Lower lobe of right lung (tissue), 2 donors: ENCODE data around the gene MCU. TPM values are rescaled to one million over a fixed set of nuclear protein-coding genes. Genes with fewer than 3 reads are reported as not detected.
A peak's percentile ranks its signal among the peaks of the same experiment; 100 is the strongest.
"Not testable (repeated sequence)": the region's sequence is repeated elsewhere in the genome, so short reads cannot be mapped to it uniquely, and the experiment has no call there.

Experiments used
- ATAC-seq, 2 donors: fragments of 200-7000 bp; cut with Tn5 transposase; one replicate each; pipeline ENCODE4 v1.9.1; 2020 to 2022; ENCODE audit warnings: mild to moderate bottlenecking in 2 of 2, moderate library complexity in 2 of 2
- DNase-seq: peaks from one replicate; pipeline ENCODE4 v3.0.0-alpha.2; 2020
- H3K27ac ChIP-seq: fragments of 200-600 bp; one replicate; pipeline ENCODE4 v1.8.0; 2022
- H3K27me3 ChIP-seq: fragments of 200-600 bp; one replicate; pipeline ENCODE4 v1.8.0; 2022; ENCODE audit warnings: low read depth
- H3K36me3 ChIP-seq: fragments of 200-600 bp; one replicate; pipeline ENCODE4 v1.8.0; 2022; ENCODE audit warnings: mild to moderate bottlenecking
- H3K4me1 ChIP-seq: fragments of 200-600 bp; one replicate; pipeline ENCODE4 v1.8.0; 2022
- H3K4me3 ChIP-seq: fragments of 200-600 bp; one replicate; pipeline ENCODE4 v1.8.0; 2022; ENCODE audit warnings: mild to moderate bottlenecking
- H3K9me3 ChIP-seq: fragments of 200-600 bp; one replicate; pipeline ENCODE4 v1.8.0; 2022
- intact Hi-C: fragments of 100-400 bp; cut with DNase I; formaldehyde crosslinking; loops from one replicate; pipeline ENCODE4 v1.11.0; 2022
- total RNA-seq: library from RNA; stranded (reverse); fragmentation: NEBNext Ultra II Directional; extraction: Animal tissue kit (Norgen Biotek cat#: 25700); gene quantifications from one replicate; pipeline ENCODE4 v1.2.1, GENCODE V29; 2021
- TF ChIP-seq, protein P1 (sequence below): fragments of 200-600 bp; IDR thresholded peaks from one replicate; pipeline ENCODE4 v1.8.0; 2022; ENCODE audit warnings: antibody characterized with exemption, mild to moderate bottlenecking
- donor health status: DM: no; HTN: yes; CAD: no; lungs with severe emphysema.

Gene MCU
- total RNA-seq, 1 donor from 2014 or later: 24.2 TPM

DNA sequence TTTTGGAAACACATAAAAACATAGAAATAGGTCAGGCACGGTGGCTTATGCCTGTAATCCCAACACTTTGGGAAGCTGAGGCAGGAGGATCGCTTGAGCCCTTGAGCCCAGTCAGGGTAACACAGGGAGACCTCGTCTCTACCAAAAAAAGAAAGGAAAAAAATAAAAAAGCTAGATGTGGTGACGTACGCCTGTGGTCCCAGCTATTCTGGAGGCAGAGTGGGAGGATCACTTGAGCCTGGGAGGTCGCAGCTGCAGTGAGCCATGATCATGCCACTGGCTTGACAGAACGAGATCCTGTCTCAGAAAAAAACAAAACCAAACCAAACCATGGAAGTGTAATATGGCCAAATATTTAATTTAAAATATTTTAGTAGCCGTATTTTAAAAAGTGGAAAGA lies 55.6 kb downstream of the MCU start:
- H3K27ac ChIP-seq: no peak overlapping the region
- H3K4me3 ChIP-seq: no peak overlapping the region
- H3K36me3 ChIP-seq: no peaks in the 10 kb centered on the region
- H3K9me3 ChIP-seq: no peaks in the 10 kb centered on the region
- TF ChIP-seq, protein P1, sequence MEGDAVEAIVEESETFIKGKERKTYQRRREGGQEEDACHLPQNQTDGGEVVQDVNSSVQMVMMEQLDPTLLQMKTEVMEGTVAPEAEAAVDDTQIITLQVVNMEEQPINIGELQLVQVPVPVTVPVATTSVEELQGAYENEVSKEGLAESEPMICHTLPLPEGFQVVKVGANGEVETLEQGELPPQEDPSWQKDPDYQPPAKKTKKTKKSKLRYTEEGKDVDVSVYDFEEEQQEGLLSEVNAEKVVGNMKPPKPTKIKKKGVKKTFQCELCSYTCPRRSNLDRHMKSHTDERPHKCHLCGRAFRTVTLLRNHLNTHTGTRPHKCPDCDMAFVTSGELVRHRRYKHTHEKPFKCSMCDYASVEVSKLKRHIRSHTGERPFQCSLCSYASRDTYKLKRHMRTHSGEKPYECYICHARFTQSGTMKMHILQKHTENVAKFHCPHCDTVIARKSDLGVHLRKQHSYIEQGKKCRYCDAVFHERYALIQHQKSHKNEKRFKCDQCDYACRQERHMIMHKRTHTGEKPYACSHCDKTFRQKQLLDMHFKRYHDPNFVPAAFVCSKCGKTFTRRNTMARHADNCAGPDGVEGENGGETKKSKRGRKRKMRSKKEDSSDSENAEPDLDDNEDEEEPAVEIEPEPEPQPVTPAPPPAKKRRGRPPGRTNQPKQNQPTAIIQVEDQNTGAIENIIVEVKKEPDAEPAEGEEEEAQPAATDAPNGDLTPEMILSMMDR: no peak
- no peaks in the 10 kb centered on the region for H3K27me3 ChIP-seq
- DNase-seq (no peak), ATAC-seq (no peak)
- peaks cover 10% of the 10 kb centered on the region for H3K4me1 ChIP-seq
- intact Hi-C loops: no loop called here

DNA sequence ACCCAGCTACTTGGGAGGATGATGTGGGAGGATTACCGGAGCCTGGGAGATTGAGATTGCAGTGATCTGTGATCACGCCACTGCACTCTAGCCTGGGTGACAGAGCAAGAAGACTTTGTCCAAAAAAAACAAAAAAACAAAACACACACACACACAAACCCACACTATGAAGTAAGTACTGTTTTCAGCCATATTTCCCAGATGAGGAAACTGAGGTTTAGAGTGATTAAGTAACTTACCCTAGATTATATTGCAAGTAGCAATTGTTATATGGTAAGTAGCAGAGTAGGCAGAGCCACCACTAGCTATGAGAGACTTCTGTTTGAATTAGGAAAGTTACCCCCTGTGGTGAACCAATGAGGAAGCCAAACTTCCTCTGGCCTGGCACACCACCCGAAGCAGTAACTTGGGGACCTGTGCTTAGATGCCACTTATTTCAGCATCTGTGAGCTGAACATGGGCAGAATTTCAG lies 61.9 kb downstream of the MCU start:
- no peaks in the 10 kb centered on the region for H3K36me3 ChIP-seq

DNA sequence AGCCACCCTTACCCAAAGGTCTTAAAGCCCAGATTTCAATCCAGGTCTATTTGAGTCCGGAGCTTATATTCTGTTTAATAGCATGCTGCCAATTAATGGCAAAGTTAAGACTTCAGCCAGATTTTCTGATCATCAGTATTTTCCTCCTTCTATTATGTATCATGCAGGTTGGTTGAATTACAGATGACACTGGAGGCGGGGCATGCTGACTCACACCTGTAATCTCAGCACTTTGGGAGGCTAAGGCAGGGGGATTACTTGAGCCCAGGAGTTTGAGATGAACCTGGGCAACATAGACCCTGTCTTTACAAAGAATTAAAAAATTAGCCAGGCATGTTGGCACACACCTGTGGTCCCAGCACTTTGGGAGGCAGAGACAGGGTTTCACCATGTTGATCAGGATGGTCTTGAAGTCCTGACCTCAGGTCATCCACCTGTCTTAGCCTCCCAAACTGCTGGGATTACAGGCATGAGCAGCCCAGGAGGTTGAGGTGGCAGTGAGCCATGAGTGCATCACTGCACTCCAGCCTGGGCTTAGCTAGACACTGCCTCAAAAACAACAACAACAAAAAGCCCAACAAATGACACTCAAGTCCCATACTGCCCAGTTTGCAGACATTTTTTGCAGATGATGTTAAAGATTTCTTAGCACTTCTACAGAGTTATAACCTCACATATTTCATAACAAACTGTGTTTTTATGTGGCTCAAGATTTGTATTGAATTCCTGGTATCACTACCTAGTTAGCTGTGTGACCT lies 62.5 kb downstream of the MCU start:
- TF ChIP-seq, protein P1: no peak
- H3K36me3 ChIP-seq: no peaks in the 10 kb centered on the region
- peak in 1 of 2 donors; percentile 16 for ATAC-seq

More for the DNA sequence above, 61.9 kb downstream of the MCU start:
- TF ChIP-seq, protein P1: no peak
- Histone ChIP-seq H3K27me3 (no peaks in the 10 kb centered on the region), H3K27ac (no peak overlapping the region), H3K9me3 (no peaks in the 10 kb centered on the region), H3K4me1 (no peaks in the 10 kb centered on the region), H3K4me3 (no peak overlapping the region)
- intact Hi-C loops: no loop called here
- ATAC-seq (peak; percentile 59 to 80), DNase-seq (no peak)

DNA sequence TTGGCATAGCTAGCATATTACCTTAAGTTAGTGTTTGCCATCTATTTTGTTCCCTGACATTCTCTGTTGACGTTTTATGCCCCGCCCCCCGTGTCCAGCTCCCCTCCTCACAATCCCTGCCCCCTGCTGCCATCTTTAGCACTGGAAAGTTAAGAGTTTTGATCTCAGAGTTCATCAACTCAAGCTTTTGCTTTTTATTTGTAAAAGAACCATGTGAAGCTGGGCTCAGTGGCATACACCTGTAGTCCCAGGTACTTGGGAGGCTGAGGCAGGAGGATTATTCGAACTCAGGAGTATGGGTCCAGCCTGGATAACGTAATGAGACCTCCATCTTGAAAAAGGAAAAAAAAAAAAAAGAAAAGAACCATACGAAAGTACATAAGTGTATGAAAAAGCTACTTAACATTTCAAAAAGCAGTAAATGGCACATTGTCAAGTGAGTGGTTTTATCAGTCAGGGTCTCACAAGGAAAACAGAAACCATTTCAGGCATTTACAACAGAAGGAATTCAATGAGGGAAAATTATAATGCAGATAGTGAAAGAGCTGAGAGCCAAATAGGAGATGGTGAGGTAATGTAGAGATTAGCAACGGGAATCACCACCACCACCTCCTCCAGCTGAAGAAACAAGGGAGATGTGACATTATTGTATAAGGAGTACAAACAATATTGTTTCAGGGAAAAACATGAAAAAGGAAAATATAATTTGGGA lies 64.9 kb downstream of the MCU start:
- intact Hi-C loops: no loop called here
- H3K4me3 ChIP-seq: no peak overlapping the region
- no peaks in the 10 kb centered on the region for H3K27me3 ChIP-seq
- ATAC-seq (no peak), DNase-seq (no peak)
- no peaks in the 10 kb centered on the region for H3K4me1 ChIP-seq
- TF ChIP-seq, protein P1: no peak
- H3K9me3 ChIP-seq: no peaks in the 10 kb centered on the region
- no peaks in the 10 kb centered on the region for H3K36me3 ChIP-seq
- no peak overlapping the region for H3K27ac ChIP-seq

More for the DNA sequence above, 62.5 kb downstream of the MCU start:
- Histone ChIP-seq H3K27me3 (no peaks in the 10 kb centered on the region), H3K4me3 (no peak overlapping the region), H3K4me1 (no peaks in the 10 kb centered on the region), H3K27ac (no peak overlapping the region), H3K9me3 (no peaks in the 10 kb centered on the region)
- intact Hi-C loops: no loop called here
- no peak for DNase-seq

DNA sequence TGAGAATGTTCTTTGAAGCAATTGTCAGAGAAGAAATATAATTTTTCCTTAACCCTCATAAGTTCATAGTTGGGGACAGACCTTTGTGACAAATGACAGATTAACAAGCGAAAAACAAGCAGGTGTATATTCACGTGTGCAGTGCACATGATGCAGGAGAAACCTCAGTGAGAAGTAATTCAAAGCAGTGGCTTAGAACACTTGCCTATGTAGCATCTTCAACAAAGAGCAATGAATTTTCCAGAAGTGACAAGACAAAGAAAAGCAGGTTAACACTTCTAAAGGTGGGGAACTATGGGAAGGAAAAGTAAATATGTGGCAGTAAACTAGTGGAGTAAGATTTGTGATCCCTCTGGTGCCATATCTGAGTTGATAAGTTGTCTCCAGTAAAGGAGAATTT lies 65.8 kb downstream of the MCU start:
- no peak overlapping the region for H3K4me3 ChIP-seq
- intact Hi-C loops: no loop called here
- no peaks in the 10 kb centered on the region for H3K4me1 ChIP-seq
- H3K36me3 ChIP-seq: no peaks in the 10 kb centered on the region
- TF ChIP-seq, protein P1: no peak
- H3K9me3 ChIP-seq: no peaks in the 10 kb centered on the region
- no peak for DNase-seq
- no peak overlapping the region for H3K27ac ChIP-seq
- H3K27me3 ChIP-seq: no peaks in the 10 kb centered on the region
- ATAC-seq: no peak

DNA sequence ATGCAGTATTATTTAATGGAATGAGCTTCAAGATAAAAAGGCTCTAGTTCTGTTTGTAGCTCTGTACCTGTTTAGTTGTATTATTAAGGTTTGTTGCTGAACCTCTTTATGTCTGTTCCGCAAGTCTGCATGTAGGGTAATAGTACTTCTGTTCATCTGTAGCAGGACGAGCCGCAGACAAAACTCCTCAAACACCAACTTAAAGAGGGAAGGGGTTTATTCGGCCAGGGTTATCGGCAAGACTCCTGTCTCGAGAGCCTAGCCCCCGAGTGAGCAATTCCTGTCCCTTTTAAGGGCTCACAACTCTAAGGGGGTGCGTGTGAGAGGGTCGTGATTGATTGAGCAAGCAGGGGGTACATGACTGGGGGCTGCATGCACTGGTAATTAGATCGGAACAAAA lies 67.0 kb downstream of the MCU start:
- intact Hi-C loops: not testable (repeated sequence)

More for the DNA sequence above, 67.0 kb downstream of the MCU start:
- H3K4me1 ChIP-seq, ATAC-seq, H3K27ac ChIP-seq, H3K27me3 ChIP-seq, DNase-seq, H3K4me3 ChIP-seq, H3K36me3 ChIP-seq, H3K9me3 ChIP-seq: not testable (repeated sequence)
